Astrocyte (in vitro differentiated cells and primary cell): ENCODE measurements around the gene LATS2.

ENCODE experiments used
- EZH2 ChIP-seq: IDR thresholded peaks from 2 replicates; pipeline ENCODE4 v1.6.1; 2012; ENCODE audit warnings: mild to moderate bottlenecking, low read length, inconsistent platforms; ENCODE audit not compliant: insufficient read depth
- TF ChIP-seq, protein P1 (sequence below): IDR thresholded peaks from 2 replicates; pipeline ENCODE4 v1.5.1; 2011; ENCODE audit warnings: low read depth, mild to moderate bottlenecking, inconsistent platforms, low read length, moderate library complexity; ENCODE audit not compliant: insufficient read depth

- TF ChIP-seq, protein P1, sequence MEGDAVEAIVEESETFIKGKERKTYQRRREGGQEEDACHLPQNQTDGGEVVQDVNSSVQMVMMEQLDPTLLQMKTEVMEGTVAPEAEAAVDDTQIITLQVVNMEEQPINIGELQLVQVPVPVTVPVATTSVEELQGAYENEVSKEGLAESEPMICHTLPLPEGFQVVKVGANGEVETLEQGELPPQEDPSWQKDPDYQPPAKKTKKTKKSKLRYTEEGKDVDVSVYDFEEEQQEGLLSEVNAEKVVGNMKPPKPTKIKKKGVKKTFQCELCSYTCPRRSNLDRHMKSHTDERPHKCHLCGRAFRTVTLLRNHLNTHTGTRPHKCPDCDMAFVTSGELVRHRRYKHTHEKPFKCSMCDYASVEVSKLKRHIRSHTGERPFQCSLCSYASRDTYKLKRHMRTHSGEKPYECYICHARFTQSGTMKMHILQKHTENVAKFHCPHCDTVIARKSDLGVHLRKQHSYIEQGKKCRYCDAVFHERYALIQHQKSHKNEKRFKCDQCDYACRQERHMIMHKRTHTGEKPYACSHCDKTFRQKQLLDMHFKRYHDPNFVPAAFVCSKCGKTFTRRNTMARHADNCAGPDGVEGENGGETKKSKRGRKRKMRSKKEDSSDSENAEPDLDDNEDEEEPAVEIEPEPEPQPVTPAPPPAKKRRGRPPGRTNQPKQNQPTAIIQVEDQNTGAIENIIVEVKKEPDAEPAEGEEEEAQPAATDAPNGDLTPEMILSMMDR: no peak
- no peak for TF ChIP-seq EZH2
These were observed 41.2 kb downstream of the LATS2 start for GRCh38 chr13:21020176-21020575.
